NOMO-1 treated with dmso at 0.1 percent for 144 hours (cell line): Measurements from ENCODE around the gene WDPCP.

Source experiments
- DNase-seq: peaks from one replicate; lab custom pipeline; 2025; ENCODE audit not compliant: unreplicated experiment; lab: John Stamatoyannopoulos, UW

Gene WDPCP

DNA sequence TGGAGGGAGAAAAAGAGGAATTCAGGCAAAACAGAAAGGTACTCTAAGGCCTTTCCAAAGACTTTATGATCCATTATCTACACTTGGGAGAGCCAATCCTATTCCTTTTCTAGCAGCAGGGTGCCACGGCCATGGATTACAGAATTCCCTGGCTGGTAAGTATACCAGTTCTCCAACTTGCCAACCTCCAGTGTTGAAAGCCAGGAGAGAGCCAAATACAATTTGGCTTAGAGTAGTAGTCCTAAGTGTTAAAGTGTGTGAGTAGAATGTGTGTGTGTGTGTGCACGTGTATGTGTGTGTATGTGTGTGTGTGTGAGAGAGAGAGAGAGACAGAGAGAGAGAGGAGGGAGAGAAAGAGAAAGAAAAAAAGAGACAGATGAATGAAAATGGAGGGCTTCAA, 43.3 kb downstream of the WDPCP start:
- no peak for DNase-seq

GRCh38 chr2:63544017-63544627, 44.2 kb downstream of the WDPCP start:
- DNase-seq = no peak

GRCh38 chr2:63539416-63540162, 48.7 kb downstream of the WDPCP start:
- DNase-seq = no peak

DNA sequence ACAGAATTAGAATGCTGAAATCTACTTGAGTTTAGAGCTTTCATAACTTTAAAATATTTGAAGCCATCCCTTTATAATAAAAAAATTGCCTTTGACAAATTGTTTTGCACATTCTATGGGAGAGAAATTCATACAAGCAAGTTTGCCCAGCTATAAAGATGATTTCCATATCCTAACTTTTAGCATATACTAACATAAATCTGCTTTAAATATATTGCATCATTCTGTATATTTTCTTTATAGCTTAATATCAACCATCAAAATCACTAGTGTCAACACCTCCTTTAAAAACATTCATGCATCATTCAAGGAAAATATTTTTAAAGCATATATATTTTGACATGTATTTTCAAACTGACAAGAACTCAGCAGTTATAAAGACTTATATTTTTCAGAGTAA, 49.9 kb downstream of the WDPCP start:
- DNase-seq = no peak

DNA sequence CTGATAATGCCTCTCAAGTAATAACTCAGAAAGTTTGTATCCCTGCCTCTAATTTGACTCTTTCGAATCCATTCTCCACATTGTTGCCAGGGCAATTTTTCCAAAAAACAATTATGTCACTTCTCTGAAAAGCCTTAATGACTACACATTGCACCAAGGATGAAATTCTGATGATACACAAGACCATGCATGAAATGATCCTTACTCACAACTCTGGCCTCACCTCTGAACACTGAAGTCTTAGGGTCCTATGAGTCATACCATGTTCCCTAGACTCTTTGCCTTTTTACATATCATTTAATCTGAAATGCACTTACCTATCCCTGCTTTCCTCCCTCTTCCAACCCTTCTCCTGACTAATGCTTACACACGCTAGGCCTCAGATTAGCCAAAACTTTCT, 51.0 kb downstream of the WDPCP start:
- no peak for DNase-seq

DNA sequence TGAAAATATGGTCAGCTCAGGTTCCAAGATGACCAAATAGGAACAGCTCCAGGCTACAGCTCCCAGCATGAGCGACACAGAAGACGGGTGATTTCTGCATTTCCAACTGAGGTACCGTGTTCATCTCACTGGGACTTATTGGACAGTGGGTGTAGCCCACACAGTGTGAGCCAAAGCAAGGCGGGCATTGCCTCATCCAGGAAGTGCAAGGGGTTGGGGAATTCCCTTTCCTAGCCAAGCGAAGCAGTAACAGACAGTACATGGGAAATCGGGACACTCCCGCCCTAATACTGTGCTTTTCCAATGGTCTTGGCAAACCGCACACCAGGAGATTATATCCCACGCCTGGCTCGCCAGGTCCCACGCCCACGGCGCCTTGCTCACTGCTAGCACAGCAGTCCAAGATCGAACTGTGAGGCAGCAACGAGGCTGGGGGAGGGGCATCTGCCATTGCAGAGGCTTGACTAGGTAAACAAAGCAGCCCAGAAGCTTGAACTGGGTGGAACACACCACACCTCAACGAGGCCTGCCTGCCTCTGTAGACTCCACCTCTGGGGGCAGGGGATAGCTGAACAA, 57.5 kb downstream of the WDPCP start:
- DNase-seq = no peak

DNA sequence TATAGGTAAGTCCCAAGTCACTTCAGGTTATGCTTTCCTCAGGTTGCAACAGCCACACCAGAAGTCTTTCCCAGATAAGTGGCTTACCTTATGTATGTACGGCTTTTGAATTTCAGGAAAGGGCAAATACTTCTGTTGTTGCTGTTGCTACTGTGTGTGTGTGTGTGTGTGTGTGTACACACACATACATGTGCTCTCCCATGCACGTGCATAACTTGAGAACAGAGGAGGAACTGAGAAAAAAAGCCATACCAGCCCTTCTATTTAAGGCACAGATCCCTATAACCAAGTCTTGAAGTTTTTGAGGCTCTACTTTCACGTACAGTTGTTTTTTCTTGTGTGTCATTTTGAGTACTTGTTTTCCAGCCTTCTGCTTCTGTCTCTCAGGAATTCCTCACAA, 62.4 kb downstream of the WDPCP start:
- DNase-seq = no peak

DNA sequence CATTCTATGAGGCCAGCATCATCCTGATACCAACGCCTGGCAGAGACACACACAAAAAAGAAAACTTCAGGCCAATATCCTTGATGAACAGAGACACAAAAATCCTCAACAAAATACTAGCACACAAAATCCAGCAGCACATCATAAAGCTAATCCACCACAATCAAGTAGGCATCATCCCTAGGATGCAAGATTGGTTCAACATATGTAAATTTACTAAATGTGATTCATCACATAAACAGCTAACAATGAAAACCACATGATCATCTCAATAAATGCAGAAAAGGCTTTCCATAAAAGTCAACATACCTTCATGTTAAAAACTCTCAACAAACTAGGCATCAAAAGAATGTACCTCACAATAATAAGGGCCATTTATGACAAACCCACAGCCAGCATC, 65.3 kb downstream of the WDPCP start:
- DNase-seq = no peak

DNA sequence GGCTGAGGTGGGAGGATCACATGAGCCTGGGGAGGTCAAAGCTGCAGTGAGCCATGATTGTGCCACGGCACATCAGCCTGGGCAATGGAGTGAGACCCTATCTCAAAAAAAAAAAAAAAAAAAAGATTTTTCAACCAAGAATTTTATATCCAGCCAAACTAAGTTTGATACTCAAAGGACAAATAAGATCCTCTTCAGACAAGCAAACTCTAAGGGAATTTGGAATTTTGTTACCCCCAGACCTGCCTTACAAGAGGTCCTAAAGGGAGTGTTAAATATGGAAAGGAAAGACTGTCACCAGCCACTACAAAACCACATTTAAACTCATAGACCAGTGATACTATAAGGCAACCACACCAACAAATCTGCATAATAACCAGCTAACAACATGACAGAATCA, 67.5 kb downstream of the WDPCP start:
- DNase-seq = no peak

- no peak for DNase-seq
Observed at GRCh38 chr2:63514781-63515180, 73.5 kb downstream of the WDPCP start.

DNA sequence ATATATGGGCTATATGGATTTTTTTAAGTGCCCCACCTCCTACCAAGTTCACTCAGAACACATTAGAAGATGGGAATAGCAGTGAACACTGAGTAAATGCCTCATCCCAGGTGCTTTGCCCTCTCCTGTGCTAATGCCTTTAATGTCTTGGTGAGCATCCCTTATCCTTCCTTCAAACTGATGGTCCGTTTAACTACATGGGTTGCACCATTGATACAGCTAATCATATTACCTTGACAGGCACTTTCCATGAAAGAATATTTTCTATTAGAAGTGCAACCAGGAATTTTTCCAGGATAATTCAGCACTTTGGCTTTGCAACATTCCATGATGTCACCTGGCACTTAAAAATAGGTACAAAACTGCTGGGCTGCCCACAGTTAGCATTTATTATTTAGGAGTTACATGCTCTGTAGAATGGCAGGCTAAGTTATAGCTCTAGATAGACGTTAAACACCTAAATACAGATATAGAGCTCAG, 74.0 kb downstream of the WDPCP start:
- no peak for DNase-seq

- DNase-seq = no peak
Observed at GRCh38 chr2:63506320-63506719, 82.0 kb downstream of the WDPCP start.

- DNase-seq = no peak
Observed at GRCh38 chr2:63503818-63504217, 84.5 kb downstream of the WDPCP start.

DNA sequence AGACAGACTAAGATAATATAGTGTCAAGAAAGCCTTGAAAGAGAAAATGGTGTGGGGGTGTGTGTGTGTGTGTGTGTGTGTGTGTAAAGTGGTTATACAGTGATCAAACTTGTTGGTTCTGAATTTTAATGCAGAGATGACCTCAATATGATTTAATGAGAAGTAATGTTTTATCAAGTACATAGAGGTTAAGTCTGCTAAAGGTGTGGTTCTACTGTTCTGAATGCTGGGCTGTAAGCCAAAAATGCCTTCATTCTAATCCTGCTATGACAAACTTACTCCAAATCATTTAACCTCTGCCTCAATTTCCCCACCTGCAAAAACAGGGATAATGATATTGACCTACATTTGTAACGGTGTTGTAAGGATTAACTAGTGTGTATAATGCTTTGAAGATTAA, 87.9 kb downstream of the WDPCP start:
- DNase-seq = no peak

DNA sequence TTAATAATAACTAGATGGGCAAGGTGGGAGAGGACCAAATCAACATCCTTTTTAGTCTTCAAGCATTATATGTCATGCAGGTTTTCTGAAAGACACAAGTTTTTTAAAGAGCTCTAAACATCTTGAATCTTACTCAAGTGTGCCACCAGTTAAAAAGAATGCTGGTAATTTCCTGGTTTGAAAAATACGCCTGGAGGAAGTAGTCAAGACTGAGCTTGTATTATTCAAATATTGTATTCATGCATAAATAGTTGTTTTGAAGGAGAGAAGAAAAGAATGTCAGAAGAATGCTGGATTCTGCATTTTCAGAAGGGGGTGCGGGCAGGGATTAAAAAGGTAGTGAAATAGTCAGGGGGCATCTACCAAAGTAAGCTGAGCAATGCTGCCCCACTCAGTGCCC, 90.7 kb downstream of the WDPCP start:
- no peak for DNase-seq

DNA sequence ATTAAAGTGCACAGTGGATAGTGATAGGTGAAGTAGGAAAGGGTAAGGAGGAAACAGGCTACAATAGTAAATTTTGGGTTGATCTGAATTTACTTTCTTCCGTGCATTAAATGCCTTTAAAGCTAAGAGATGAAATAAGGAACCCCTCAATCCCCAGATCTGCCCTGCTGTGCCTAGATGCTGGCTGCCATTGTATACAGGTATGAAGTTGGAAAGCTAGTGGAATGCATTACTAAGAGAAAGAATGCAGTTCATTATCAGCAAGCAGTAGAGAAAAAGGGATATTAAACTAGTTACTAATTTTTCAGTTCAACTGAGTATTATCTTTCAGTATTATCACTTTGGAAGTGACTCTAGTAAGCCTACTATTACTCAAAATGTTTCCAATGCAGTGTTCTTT, 93.3 kb downstream of the WDPCP start:
- DNase-seq = no peak

- no peak for DNase-seq
Observed at GRCh38 chr2:63494100-63494499, 94.2 kb downstream of the WDPCP start.

DNA sequence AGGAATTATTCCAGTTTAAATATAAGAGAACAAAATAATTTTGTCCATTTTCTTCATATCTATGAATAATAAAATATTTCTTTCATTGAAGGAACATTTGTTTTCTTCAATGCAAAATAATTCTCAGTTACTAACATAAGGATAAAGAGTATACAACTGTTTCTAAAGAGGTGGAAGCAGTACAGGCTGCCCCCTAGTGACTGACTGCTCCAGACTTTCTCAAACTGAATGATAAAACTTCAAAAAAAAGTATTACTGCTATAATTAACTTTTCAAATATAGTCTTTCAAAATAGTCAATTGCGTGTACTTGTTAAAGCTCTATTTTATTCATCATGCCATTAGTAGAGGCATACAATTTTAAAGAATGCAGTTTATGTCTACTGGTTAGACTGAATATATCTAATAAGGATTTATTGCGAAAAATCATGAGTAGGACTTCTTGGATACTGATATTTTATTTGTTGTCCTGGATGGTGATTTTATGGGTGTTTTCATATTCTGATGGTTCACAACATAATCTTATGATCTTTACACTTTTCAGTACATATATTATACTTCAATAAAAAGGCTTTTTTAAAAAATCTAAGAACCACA, 100.1 kb downstream of the WDPCP start:
- DNase-seq = no peak

GRCh38 chr2:63486861-63487290, 101.4 kb downstream of the WDPCP start:
- peak; percentile 4 for DNase-seq

DNA sequence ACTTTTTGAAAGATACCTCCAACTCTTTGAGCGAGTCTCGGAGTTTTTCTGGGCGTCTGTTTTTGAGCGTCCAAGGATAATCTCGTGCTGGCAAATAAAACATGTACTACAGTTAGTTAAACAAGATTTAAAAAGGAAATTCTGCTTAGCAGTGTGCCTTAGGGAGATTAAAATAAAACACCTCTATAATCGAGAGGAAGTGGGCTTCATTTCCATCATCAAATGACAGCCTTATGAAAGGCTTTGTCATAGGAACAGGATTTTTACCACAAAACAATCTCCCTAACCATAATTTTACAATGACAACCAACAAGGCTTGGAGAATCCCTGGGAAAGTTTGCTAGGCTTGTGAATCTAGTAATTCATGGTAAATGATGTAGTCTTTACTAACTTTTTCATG, 103.4 kb downstream of the WDPCP start:
- DNase-seq = no peak

DNA sequence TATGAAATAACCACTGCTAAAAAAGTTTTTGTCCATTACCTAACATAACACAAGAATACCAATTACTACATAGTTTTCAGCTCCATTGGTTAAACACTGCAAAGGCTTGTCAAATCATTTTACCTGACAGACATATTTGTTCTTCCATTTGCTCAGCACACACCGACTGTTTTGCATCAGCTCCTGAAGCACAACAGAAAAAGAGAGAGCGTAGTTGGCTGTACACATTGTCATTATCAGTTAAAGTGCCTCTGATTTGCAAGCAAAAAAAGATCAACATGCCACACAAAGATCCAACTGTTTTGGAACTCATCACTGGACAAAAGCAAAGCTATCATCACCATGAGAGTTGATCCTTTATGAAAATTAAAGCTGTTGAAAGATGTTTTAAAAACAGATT, 103.8 kb downstream of the WDPCP start:
- DNase-seq = no peak

GRCh38 chr2:63477686-63478085, 110.6 kb downstream of the WDPCP start:
- DNase-seq = no peak
